Neural cell (in vitro differentiated cells): Measurements from ENCODE around the gene ADCY6. TPM values are rescaled to one million over a fixed set of nuclear protein-coding genes. Genes with fewer than 3 reads are reported as not detected.

Experiments
- H2AFZ ChIP-seq: fragments of 200-600, 300-800 bp; sonication (generic), shearing (Covaris generic); 2 replicates; pipeline ENCODE4 v1.6.0; 2014; ENCODE audit warnings: low read depth, mild to moderate bottlenecking, antibody characterized with exemption, low read length, moderate library complexity
- H3F3A ChIP-seq: fragments of 200-600 bp; shearing (Covaris generic); 2 replicates; pipeline ENCODE4 v1.6.1; 2016; ENCODE audit warnings: mild to moderate bottlenecking, moderate library complexity, mixed read lengths, antibody characterized with exemption, low read length; ENCODE audit not compliant: insufficient read depth, poor library complexity, severe bottlenecking
- H3K27ac ChIP-seq: fragments of 200-600, 300-800 bp; sonication (generic), shearing (Covaris generic); 2 replicates; pipeline ENCODE4 v1.5.1; 2014; ENCODE audit warnings: mild to moderate bottlenecking, low read length, moderate library complexity
- H3K27me3 ChIP-seq: fragments of 300-800, 200-600 bp; sonication (generic), shearing (Covaris generic); 2 replicates; pipeline ENCODE4 v1.6.0; 2014; ENCODE audit warnings: mild to moderate bottlenecking, low read depth, low read length, moderate library complexity; ENCODE audit not compliant: insufficient read depth
- H3K36me3 ChIP-seq: fragments of 300-800, 200-600 bp; sonication (generic), shearing (Covaris generic); 2 replicates; pipeline ENCODE4 v1.5.1; 2014; ENCODE audit warnings: mild to moderate bottlenecking, antibody characterized with exemption, low read length, moderate library complexity; ENCODE audit not compliant: insufficient read depth
- H3K4me2 ChIP-seq: fragments of 300-800, 200-600 bp; sonication (generic), shearing (Covaris generic); 2 replicates; pipeline ENCODE4 v1.6.0; 2014; ENCODE audit warnings: mild to moderate bottlenecking, low read length
- H3K4me3 ChIP-seq: fragments of 300-800, 200-600 bp; sonication (generic), shearing (Covaris generic); 2 replicates; pipeline ENCODE4 v1.5.1; 2014; ENCODE audit warnings: mild to moderate bottlenecking, low read length, moderate library complexity
- H3K79me2 ChIP-seq: fragments of 200-600 bp; shearing (Covaris generic); replicated peaks from 2 replicates; pipeline ENCODE4 v1.6.0; 2014; ENCODE audit warnings: mild to moderate bottlenecking, low read length, moderate library complexity; ENCODE audit not compliant: insufficient read depth
- H3K9ac ChIP-seq: fragments of 300-800, 200-600 bp; sonication (generic), shearing (Covaris generic); 2 replicates; pipeline ENCODE4 v1.6.1; 2016; ENCODE audit warnings: mild to moderate bottlenecking, low read length, mixed read lengths
- H3K9me2 ChIP-seq: fragments of 200-600 bp; shearing (Covaris generic); 2 replicates; pipeline ENCODE4 v1.6.1; 2016; ENCODE audit warnings: mild to moderate bottlenecking, low read length, mixed read lengths; ENCODE audit not compliant: insufficient read depth
- H3K9me3 ChIP-seq: fragments of 200-600, 300-800 bp; sonication (generic), shearing (Covaris generic); 2 replicates; pipeline ENCODE4 v1.6.1; 2016; ENCODE audit warnings: mild to moderate bottlenecking, mixed run types, low read length, moderate library complexity, mixed read lengths
- H4K20me1 ChIP-seq: fragments of 200-600 bp; shearing (Covaris generic); 2 replicates; pipeline ENCODE4 v1.6.1; 2016; ENCODE audit warnings: mild to moderate bottlenecking, mixed run types; ENCODE audit not compliant: insufficient read depth
- CTCF ChIP-seq: fragments of 450-650 bp; IDR thresholded peaks from 2 replicates; pipeline ENCODE4 v1.5.1; 2014; ENCODE audit warnings: antibody characterized with exemption, mild to moderate bottlenecking, moderate library complexity; ENCODE audit not compliant: poor library complexity, severe bottlenecking
- EP300 ChIP-seq: fragments of 450-650 bp; conservative IDR thresholded peaks from 2 replicates; pipeline ENCODE4 v1.6.1; 2014; ENCODE audit warnings: antibody characterized with exemption, mild to moderate bottlenecking, moderate library complexity; ENCODE audit not compliant: poor library complexity, severe bottlenecking
- EZH2 ChIP-seq: fragments of 200-600, 300-800 bp; shearing (Covaris generic), sonication (generic); IDR thresholded peaks from 2 replicates; pipeline ENCODE4 v1.6.1; 2014; ENCODE audit warnings: antibody characterized with exemption, low read length, borderline replicate concordance, mild to moderate bottlenecking; ENCODE audit not compliant: insufficient read depth, poor library complexity, severe bottlenecking
- MXI1 ChIP-seq: fragments of 450-650 bp; conservative IDR thresholded peaks from 2 replicates; pipeline ENCODE4 v1.6.1; 2014; ENCODE audit warnings: antibody characterized with exemption, mild to moderate bottlenecking; ENCODE audit not compliant: poor library complexity, severe bottlenecking
- POLR2AphosphoS5 ChIP-seq: IDR thresholded peaks from 2 replicates; pipeline ENCODE4 v1.6.1; 2012
- RAD21 ChIP-seq: fragments of 450-650 bp; conservative IDR thresholded peaks from 2 replicates; pipeline ENCODE4 v1.6.1; 2014; ENCODE audit warnings: antibody characterized with exemption, mild to moderate bottlenecking, moderate library complexity
- REST ChIP-seq: IDR thresholded peaks from 2 replicates; pipeline ENCODE4 v1.6.1; 2012; ENCODE audit warnings: borderline replicate concordance
- SMC3 ChIP-seq: fragments of 450-650 bp; conservative IDR thresholded peaks from 2 replicates; pipeline ENCODE4 v1.6.1; 2014; ENCODE audit warnings: antibody characterized with exemption, mild to moderate bottlenecking, moderate library complexity; ENCODE audit not compliant: poor library complexity
- TAF1 ChIP-seq: IDR thresholded peaks from 2 replicates; pipeline ENCODE4 v1.6.1; 2012; ENCODE audit warnings: low read depth
- polyA plus RNA-seq: library from polyadenylated mRNA; depleted of rRNA; stranded (reverse); fragments of >200 nt; gene quantifications from 2 replicates; pipeline ENCODE4 v1.2.3, GENCODE V29; 2014

Gene ADCY6
- polyA plus RNA-seq, 1 donor from 2014 or later = 43.1 TPM

DNA sequence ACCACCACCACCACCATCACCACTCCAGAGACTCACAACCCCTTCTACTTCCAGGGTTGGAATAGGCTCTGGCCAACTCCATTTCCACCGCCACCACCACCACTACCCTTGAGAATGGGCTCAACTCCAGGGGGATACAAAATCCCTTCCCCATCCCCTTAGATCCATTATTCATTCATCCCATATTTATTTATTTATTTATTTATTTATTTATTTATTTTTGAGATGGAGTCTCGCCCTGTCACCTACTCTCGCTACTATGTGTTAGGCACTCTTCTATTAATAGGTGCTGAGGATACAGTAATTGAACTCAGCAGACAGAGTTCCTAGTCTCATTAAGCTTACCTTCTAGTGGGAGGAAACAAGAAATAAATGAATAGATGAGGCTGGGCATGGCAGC, 4.8 kb upstream of the ADCY6 start:
- H3K9me3 ChIP-seq = no peaks in the 10 kb centered on the region
- no peaks in the 10 kb centered on the region for H3F3A ChIP-seq
- H3K79me2 ChIP-seq = no peaks in the 10 kb centered on the region
- no peak overlapping the region for H2AFZ ChIP-seq
- H3K9ac ChIP-seq = no peak overlapping the region
- no peaks in the 10 kb centered on the region for H3K9me2 ChIP-seq
- no peaks in the 10 kb centered on the region for H4K20me1 ChIP-seq
- H3K4me2 ChIP-seq = no peak overlapping the region
- no peak overlapping the region for H3K4me3 ChIP-seq
- no peak for TF ChIP-seq REST
- no peak for TF ChIP-seq SMC3
- TF ChIP-seq CTCF = no peak
- TF ChIP-seq EZH2 = no peak
- no peak for TF ChIP-seq TAF1
- TF ChIP-seq MXI1 = no peak
- no peak for TF ChIP-seq POLR2AphosphoS5
- no peak for TF ChIP-seq EP300
- TF ChIP-seq RAD21 = no peak
- H3K36me3 ChIP-seq = no peaks in the 10 kb centered on the region
- no peak overlapping the region for H3K27ac ChIP-seq
- no peaks in the 10 kb centered on the region for H3K27me3 ChIP-seq

DNA sequence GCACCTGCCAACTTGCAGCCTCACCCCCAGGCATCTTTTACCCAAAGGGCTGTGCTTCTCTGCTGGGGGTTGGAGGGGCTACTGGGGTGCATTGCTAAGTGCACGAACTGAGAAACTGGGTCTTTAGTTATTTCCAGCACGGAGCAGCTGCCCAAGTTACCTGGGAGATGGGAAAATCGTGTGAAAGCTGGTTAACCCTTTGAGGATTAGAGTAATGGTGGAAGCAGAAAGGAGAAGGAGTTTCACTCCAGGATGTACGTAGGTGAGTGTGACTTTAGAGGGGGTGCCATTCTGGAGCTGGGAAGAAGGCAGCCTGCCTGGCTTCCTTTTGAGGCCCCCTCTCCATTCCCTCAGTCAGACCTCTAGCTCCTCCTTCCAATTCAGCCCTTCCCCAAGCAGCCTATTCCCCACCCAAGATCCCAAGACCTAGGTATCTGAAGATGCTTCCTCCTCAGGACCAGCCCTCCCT, 1.0 kb upstream of the ADCY6 start:
- H3K9ac ChIP-seq = peak overlapping the region; percentile 82

More for the DNA sequence above, 1.0 kb upstream of the ADCY6 start:
- H3K4me3 ChIP-seq = peak overlapping the region; percentile 92
- H3K4me2 ChIP-seq = peak overlapping the region; percentile 44
- no peak overlapping the region for H3K27ac ChIP-seq
- no peaks in the 10 kb centered on the region for H4K20me1 ChIP-seq
- H3K36me3 ChIP-seq = no peaks in the 10 kb centered on the region
- H3F3A ChIP-seq = no peaks in the 10 kb centered on the region
- peaks cover 31% of the 10 kb centered on the region for H3K79me2 ChIP-seq
- no peaks in the 10 kb centered on the region for H3K9me3 ChIP-seq
- TF ChIP-seq EP300 (no peak), POLR2AphosphoS5 (no peak), RAD21 (no peak), REST (no peak), SMC3 (no peak), MXI1 (no peak), TAF1 (no peak), CTCF (no peak), EZH2 (no peak)
- no peaks in the 10 kb centered on the region for H3K27me3 ChIP-seq
- H2AFZ ChIP-seq = peak overlapping the region; percentile 60
- H3K9me2 ChIP-seq = no peaks in the 10 kb centered on the region
